ENCODE results near the gene CORO7. TPM values are rescaled to one million over a fixed set of nuclear protein-coding genes. Genes with fewer than 3 reads are reported as not detected.

The CORO7 gene
- polyA plus RNA-seq, 1 of the 3 experiments (the other 2 are of a cell fraction) = 25.8 TPM

GRCh38 chr16:4409081-4409932 is 7.1 kb downstream of the CORO7 start (continued):
- no peak for TF ChIP-seq ZBTB33 (IDR thresholded peaks at IDR 0.05; ENCODE audit: borderline replicate concordance, low read depth)

GRCh38 chr16:4408323-4408690 is 8.1 kb downstream of the CORO7 start:
- H3K36me3 ChIP-seq (replicated peaks in 1 of 2; ENCODE audit: control insufficient read depth in 1 of 2, insufficient read depth in 2 of 2, low read length in 1 of 2) = peaks cover 0 to 16% of the 10 kb centered on the region in 2 experiments
- no peak for DNase-seq
- no peak overlapping the region for H3K4me3 ChIP-seq (ENCODE audit: low read depth in 2 of 2, low read length in 1 of 2)
- no peaks in the 10 kb centered on the region for H3K9me2 ChIP-seq
- H3K27ac ChIP-seq (ENCODE audit: low read depth in 2 of 2, low read length in 1 of 2) = no peak overlapping the region
- no peaks in the 10 kb centered on the region for H3K27me3 ChIP-seq (ENCODE audit: insufficient read depth)
- H2AFZ ChIP-seq (ENCODE audit: low read depth) = no peak overlapping the region
- no peaks in the 10 kb centered on the region for H3K9me3 ChIP-seq
- H3F3A ChIP-seq (replicated peaks; ENCODE audit: insufficient read depth) = no peaks in the 10 kb centered on the region
- ChIA-PET CTCF (interaction anchor here (5.1 to 6.2 kb wide), 2 partner anchors 15 to 48 kb away, joined by 28 to 49 read pairs; no protein-coding TSS in a partner anchor), POLR2A (no interaction called here)
- TF ChIP-seq ELF1 (IDR thresholded peaks at IDR 0.05) (no peak), MAX (IDR thresholded peaks at IDR 0.05; ENCODE audit: low read depth) (no peak), TEAD4 (IDR thresholded peaks at IDR 0.05; ENCODE audit: borderline replicate concordance, insufficient read depth) (no peak), CTCF (IDR thresholded peaks at IDR 0.05) (no peak), FOXM1 (IDR thresholded peaks at IDR 0.05; ENCODE audit: low read depth) (no peak), FOSL2 (IDR thresholded peaks at IDR 0.05; ENCODE audit: borderline replicate concordance, low read depth) (no peak), YY1 (IDR thresholded peaks at IDR 0.05; ENCODE audit: low read depth) (no peak)
- WGBS (ENCODE audit: low lambda C conversion rate) = 93% methylated on average over 4 of the region's 10 CpGs
- peaks cover 0 to 17% of the 10 kb centered on the region in 2 experiments; a peak in 1 of 4 replicates for H3K4me1 ChIP-seq (ENCODE audit: control insufficient read depth in 1 of 2, insufficient read depth in 2 of 2, low read depth in 1 of 2, low read length in 1 of 2)
- H3K79me2 ChIP-seq (ENCODE audit: insufficient read depth) = peaks cover 18% of the 10 kb centered on the region; the same call in 1 of the 2 replicates
- H3K4me2 ChIP-seq = no peak overlapping the region
- H3K9ac ChIP-seq = no peak overlapping the region
- no peaks in the 10 kb centered on the region; the same call in 1 of the 2 replicates for H4K20me1 ChIP-seq (ENCODE audit: insufficient read depth)

Measured in SK-N-SH (cell line).